ENCODE measurements around the gene POLR2M. TPM values are rescaled to one million over a fixed set of nuclear protein-coding genes. Genes with fewer than 3 reads are reported as not detected.

The POLR2M gene
- total RNA-seq (2014; rRNA removed; shearing (Covaris generic)), result 339 and 530 TPM in 2 replicates
- 205 and 509 TPM in 2 replicates for polyA plus RNA-seq (2015; cell fraction: cytosol; rRNA removed)
- 15.3 and 209 TPM in 2 replicates for polyA plus RNA-seq (2015; cell fraction: nucleus; rRNA removed)

DNA sequence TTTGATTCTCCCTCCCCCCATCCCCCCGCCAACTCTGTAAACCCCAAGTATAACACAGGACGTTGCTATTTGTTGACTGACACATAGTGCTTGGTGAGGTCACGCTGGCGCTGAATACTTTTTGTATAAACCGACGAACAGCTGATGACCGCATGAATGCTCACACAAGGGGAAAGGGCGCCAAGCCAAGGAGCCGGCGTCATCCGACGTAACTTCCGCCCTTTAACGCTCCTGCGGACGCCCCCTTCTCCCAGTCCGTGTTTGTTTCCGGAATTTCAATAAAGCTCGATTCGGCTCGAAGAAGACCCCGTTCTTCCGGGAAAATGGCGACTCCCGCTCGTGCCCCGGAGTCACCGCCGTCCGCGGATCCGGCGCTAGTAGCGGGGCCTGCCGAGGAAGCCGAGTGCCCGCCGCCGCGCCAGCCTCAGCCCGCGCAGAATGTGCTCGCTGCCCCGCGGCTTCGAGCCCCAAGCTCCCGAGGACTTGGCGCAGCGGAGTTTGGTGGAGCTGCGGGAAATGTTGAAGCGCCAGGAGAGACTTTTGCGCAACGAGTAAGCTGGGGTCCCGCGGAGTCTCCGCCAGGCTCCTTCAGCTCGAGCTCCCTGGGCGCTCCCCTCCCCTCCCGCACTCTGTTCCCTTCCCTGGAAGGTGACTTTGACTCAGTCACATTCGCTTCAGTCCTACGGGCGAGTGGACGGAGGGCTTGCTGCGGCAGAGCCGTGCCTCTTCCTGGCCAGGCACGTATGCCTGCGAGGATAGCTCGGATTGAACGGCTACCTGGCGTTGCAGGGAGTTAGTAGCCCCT, at the start of gene POLR2M:
Gene POLR2M (plus strand): TSS at position 310 of the 805 bp plus-strand sequence. CDS start 129 bp downstream, at position 439.
- in situ Hi-C loops (cut with HindIII; ENCODE audit: low pct_unique_long_range_greater_than_20kb, low sequenced_read_pairs), result no loop called here
- DNase-seq (ENCODE audit: low read depth, low spot score), result peak; percentile 97

DNA sequence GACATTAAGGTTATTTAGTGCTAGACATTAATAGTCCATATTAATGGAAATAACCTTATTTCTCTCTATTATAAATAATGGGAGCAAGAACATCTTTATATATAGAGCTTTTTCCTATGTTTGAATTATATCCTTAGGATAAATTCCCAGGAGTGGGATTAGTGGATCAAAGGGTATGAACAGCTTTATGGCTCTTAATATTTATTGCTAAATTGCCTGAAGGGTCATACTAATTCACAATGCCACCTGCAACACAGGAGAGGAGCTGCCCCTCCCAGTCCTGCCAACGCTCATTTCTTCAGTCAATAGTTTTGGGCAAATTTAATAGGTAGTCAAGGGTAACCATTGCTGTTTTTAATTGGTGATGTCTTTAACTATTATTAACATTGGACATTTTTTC, 48.9 kb upstream of the POLR2M start:
- in situ Hi-C loops (cut with HindIII; ENCODE audit: low pct_unique_long_range_greater_than_20kb, low sequenced_read_pairs), result no loop called here
- no peak for DNase-seq (ENCODE audit: low read depth, low spot score)

DNA sequence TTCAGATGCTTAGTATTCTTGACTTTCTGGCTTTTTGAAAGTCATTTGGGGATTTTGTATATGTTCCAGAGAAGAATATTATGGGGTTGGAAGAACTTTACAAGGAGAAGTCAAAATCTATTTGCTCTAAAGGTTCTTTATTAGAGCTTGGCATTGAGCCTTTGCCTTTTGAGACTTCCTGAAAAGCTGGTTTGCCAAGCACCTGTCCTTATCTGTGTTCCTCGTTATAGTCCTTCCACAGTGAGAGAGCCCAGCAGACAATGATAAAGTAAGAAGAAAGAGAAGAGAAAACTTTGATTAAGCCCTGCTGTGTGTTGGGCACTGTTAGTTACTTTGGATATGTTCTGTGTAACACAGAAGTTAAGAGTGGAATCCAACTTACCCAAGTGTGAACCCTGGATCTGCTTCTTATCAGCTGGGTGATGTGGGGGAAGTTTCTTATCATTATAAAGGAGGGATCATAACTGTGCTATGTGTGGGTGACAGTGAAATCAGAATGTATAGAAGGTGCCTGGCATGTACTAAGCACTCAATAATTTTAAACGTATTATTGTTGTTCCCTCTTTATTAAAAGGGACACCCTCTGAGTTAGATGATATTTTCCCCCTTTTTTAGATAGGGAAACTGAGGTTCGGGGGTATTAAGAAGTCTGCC, 44.3 kb upstream of the POLR2M start:
- in situ Hi-C loops (cut with HindIII; ENCODE audit: low pct_unique_long_range_greater_than_20kb, low sequenced_read_pairs), result no loop called here
- no peak for DNase-seq (ENCODE audit: low read depth, low spot score)

DNA sequence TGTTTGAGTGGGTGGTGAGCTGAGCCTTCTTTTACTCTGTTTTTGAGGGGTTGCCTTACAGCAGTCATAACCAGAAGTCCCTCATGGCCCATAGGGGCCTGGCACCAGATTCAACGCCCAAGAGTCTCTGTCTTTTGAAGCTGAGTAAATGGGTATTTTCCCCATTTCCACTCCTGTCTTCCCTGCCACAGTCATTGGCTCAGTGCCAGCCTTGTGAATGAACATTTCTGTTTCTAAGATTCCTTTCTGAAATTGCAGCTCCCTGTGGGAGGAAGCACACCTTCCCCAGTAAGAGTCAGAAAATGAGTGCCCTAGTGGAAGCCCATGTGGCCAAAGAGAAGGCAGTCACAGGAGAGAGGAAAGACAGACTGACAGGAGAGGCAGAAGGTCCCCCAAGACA, 43.7 kb upstream of the POLR2M start:
- in situ Hi-C loops (cut with HindIII; ENCODE audit: low pct_unique_long_range_greater_than_20kb, low sequenced_read_pairs), result no loop called here
- no peak for DNase-seq (ENCODE audit: low read depth, low spot score)

DNA sequence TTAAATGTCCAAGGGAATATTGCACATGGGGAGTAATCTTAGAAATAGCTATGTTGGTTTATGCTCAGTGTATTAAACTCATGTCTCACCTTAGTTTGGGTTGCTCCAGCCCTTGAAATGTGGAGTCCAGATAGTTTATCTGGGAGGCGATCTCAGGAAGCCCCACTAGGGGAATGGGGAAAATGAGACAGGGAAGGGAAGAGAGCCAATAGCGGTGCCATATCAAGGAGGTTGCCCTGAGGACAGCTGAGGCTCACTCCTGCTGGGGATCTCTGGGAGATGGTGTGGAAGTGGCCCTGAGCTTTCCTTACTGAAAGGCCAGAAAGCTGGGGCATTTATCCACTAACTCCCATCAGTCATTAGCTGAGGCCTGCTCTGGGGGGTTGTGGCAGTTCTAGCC, 43.3 kb upstream of the POLR2M start:
- DNase-seq (ENCODE audit: low read depth, low spot score), result no peak
- in situ Hi-C loops (cut with HindIII; ENCODE audit: low pct_unique_long_range_greater_than_20kb, low sequenced_read_pairs), result no loop called here

DNA sequence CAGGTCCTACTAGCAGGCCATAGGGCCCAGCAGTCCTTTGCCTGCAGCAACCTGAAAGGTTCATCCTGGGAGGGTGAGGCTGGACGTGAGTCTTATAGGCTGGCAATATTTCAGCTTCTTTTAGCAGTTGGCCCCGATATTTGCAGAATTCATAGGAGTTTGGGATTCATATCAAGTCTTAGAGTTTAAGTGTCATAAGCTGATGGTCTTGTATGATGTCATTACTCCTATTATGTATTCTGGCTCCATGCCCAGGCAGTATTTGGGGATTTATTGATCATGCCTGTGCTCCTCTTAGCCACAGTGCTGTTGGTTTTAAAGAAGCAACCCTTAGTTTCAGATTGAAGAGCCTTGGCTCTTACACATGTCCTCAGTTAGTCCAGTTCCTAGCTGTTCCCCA, 41.3 kb upstream of the POLR2M start:
- no peak for DNase-seq (ENCODE audit: low read depth, low spot score)
- in situ Hi-C loops (cut with HindIII; ENCODE audit: low pct_unique_long_range_greater_than_20kb, low sequenced_read_pairs), result no loop called here

DNA sequence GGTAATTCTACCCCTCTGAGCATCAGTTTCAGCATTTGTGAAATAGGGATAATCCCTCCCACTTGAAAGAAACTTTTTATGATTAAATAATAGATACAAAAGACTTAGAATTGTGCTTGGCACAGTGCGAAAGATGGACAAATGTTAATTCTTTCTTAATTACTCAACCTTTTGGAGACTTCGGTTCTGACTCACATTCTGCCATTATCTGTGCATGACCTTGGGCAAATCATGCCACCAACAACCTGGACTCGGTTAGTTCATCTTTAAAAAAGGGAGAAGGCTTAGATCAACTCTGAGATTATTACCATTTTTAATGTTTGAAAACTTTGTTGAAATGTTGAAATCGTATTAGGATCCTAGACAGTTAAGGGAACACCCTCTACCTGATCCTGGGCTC, 40.6 kb upstream of the POLR2M start:
- in situ Hi-C loops (cut with HindIII; ENCODE audit: low pct_unique_long_range_greater_than_20kb, low sequenced_read_pairs), result no loop called here
- DNase-seq (ENCODE audit: low read depth, low spot score), result no peak

DNA sequence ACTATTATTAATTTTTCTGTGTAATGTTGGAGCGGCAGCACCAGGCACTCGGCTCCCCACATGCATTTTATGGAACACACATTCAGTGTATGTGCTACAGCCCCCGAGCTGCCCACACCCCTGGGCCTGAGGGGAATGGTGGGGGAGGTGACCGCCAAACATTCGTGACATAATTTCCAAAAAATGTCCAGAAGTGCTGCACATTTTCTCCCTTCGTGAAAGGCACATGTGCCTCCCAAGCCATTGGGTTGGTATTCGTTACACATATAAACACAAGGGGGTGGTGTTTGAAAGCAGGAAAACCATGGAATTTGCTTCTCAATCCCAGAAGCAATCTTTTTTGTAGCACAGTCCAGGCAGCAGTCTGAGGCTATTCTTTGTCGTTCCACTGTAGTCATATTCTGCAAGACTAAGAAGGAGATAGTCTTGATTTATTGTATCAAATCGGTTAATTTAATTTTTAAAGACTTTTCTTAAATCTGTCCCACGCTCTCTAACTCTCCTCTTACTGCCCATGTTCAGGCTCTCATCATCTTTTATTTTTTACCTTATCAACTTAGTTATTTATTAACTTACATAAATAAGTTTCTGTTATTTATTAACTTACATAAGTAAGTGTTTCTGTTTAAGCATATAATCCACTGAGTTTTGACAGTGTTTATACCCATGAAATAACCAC, 39.2 kb upstream of the POLR2M start:
- in situ Hi-C loops (cut with HindIII; ENCODE audit: low pct_unique_long_range_greater_than_20kb, low sequenced_read_pairs), result no loop called here
- DNase-seq (ENCODE audit: low read depth, low spot score), result peak; percentile 65

DNA sequence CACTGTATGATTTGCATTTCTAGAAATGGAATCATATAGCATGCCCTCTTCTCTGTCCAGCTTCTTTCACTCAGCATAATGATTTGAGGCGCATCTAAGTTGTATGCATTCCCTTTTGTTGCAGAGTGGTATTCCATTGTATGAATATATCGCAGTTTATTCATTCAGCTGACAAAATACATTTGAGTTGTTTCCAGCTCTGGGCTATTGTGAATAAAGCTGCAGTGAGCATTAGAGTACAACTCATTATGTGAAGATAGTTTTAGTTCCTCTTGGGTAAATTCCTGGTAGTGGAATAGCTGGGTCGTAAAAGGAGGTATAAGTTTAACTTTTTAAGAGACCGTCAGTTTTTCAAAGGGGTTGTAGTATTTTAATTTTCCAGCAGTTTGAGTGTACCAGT, 38.5 kb upstream of the POLR2M start:
- in situ Hi-C loops (cut with HindIII; ENCODE audit: low pct_unique_long_range_greater_than_20kb, low sequenced_read_pairs), result no loop called here
- DNase-seq (ENCODE audit: low read depth, low spot score), result no peak

DNA sequence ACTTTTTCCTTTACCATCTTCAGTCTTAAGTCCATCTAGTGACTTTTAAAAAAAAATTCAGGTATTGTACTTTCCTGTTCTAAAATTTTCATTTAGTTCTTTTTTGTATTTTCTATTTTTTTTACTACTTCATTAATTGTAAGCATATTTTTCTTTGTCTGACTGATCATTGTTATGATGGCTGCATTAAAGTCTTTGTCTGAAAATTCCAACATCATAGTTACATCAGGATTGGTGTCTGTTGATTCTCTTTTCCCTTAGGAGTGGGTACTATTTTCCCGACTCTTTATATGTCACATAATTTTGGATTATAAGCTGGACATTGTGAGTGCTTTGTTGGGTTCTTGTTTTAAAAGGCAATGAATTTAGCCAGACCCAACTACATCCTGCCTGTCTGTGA, 34.9 kb upstream of the POLR2M start:
- no peak for DNase-seq (ENCODE audit: low read depth, low spot score)
- in situ Hi-C loops (cut with HindIII; ENCODE audit: low pct_unique_long_range_greater_than_20kb, low sequenced_read_pairs), result no loop called here

DNA sequence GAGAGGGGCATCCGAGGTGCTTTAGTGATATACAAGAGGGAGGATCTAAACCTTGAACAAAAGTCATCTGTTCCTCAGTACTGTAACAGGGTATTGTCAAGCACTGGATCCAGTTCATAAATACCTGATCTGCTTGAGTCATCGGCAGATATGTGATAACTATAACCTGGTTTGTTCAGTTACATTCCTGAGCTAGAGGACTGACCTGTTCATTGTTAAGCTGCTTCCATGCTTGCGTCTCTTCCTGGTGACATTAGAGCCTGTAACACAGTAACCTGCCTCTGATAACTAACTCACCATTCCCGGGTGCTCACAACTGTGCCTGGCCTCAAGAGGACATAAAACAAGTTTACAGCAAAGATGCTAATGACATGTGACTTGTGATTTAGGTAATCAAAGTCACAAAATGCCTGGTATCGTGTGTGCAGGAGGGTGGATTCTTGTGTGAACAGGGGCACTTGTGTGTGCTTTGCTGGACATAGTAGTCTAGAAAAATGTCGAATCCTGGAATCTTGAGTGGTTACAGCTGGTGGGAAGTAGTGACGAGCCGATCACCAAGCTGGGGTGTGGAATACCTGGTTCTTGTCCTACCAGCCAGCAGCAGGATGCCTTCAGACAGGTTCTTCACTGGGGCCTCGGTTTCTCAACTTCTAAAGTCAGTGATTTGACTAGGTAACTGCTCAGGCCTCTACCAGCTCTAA, 30.9 kb upstream of the POLR2M start:
- no peak for DNase-seq (ENCODE audit: low read depth, low spot score)
- in situ Hi-C loops (cut with HindIII; ENCODE audit: low pct_unique_long_range_greater_than_20kb, low sequenced_read_pairs), result no loop called here

DNA sequence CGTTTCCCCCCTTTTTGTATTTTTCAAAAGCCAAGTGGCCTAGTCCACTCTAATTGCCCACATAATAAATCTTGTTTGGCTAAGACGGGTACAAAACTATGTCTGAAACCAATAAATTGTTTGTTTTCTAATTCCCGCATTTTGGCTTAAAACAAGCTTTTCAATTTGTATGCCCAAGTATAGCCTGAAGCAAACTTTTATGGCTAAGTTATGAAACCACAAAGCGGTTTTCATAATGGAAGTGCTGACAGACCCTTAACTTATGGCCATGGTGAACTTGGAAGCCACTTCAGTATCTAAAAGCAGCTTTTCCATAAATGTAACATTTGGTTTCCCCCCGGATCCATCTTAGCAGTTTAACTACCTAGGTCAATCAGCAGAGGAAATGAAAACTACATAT, 29.9 kb upstream of the POLR2M start:
- in situ Hi-C loops (cut with HindIII; ENCODE audit: low pct_unique_long_range_greater_than_20kb, low sequenced_read_pairs), result no loop called here
- DNase-seq (ENCODE audit: low read depth, low spot score), result peak; percentile 25

DNA sequence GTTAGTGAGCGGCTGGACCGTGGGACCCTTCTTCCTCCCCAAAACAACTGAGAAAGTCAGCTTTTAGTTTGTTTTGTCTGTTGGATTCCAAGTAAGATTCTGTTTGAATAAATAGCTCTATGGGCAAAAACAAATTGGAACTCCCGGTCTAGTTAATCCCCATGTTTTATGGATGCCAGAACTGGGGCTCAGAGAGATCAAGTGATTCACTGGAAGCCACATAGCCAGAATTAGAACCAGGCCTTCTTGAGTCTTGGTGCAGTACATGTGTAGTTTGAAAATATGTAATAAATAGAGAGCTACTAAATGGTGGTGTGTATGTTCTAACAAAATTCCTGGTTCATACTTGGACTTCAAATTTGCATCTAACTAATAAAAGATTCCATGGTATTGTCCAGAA, 29.3 kb upstream of the POLR2M start:
- no peak for DNase-seq (ENCODE audit: low read depth, low spot score)
- in situ Hi-C loops (cut with HindIII; ENCODE audit: low pct_unique_long_range_greater_than_20kb, low sequenced_read_pairs), result no loop called here

DNA sequence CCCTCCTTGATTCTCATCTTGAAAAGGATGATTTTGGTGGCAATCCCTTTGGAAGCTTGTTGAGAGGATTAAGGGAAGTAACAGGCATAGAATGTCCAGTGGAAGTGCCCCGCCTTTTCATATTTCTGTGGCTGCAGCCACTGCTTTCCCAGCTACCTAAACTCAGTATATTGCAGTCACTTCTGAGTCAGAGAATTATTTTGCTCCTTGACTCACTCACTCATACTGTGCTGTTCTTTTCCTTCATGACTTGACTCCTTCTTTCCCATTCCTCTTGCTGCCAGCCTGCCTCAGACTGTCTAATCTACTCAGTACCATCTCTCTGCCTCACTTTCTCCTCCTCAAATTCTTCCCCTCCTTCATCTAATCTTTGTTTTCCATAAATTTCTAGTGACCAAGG, 26.5 kb upstream of the POLR2M start:
- in situ Hi-C loops (cut with HindIII; ENCODE audit: low pct_unique_long_range_greater_than_20kb, low sequenced_read_pairs), result no loop called here

DNA sequence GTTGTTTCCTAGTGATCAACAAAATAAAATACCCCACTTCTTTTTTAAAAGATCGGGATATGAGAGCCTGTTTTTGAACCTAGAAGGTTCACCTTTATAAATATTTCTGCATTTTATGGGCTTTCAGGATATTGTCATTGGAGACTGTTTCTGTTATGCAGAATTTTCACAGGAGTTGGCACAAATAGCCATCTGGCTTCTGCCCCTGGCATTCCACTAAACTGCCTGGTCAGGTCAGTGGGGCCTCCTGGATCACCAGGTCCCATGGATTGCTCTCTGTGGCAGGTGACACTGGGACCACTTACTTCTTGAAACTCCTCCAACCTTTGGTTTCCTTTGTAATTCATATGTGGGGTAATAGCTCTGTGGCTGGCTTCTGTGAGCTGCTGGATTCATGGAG, 25.5 kb upstream of the POLR2M start:
- in situ Hi-C loops (cut with HindIII; ENCODE audit: low pct_unique_long_range_greater_than_20kb, low sequenced_read_pairs), result no loop called here

More for the DNA sequence above, 26.5 kb upstream of the POLR2M start:
- DNase-seq (ENCODE audit: low read depth, low spot score), result no peak

DNA sequence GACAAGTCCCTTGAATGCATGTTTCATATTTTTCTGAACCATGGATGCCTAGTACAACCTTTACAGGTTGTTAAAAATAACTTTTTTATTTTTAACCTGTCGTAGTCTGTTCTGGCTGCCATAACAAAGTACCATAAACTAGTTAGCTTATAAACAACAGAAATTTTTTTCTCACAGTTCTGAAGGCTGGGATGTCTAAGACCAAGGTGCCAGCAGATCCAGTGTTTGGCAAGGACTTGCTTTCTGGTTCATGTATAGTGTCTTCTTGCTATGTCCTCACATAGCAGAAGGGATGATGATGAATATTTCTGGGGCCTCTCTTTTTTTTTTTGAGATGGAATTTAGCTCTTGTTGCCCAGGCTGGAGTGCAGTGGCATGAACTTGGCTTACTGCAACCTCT, 23.0 kb upstream of the POLR2M start:
- in situ Hi-C loops (cut with HindIII; ENCODE audit: low pct_unique_long_range_greater_than_20kb, low sequenced_read_pairs), result no loop called here
- DNase-seq (ENCODE audit: low read depth, low spot score), result no peak

More for the DNA sequence above, 25.5 kb upstream of the POLR2M start:
- no peak for DNase-seq (ENCODE audit: low read depth, low spot score)

DNA sequence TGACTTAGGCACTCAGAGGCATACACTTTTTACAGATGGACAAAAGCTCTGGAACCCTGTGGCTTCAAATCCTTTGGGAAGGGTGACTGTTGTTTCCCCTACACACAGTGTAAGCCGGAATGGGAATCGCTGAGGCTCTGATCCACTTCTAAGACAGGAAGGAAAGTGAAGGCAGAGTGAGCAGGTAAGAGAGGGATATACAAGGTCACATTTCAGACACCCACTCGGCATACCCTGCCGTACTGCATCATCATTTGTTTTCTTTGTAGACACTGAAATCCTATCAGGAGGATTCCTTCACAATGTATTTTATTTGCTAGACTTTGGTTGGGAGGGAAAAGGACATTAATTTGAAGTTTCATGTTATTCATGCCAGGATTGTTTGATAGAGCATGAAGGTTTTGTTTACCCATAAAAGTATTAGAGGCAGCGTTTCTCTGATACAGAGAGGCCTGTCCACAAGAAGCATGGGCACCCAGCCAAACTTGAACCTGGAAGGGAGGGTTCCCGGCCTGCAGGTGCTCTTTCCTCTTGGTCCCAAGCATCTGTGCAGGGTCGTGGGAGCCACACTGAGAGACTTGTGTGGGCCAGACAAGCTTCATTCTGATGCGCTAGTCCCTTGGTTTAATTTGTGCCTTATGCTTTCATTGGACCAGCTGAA, 21.9 kb upstream of the POLR2M start:
- in situ Hi-C loops (cut with HindIII; ENCODE audit: low pct_unique_long_range_greater_than_20kb, low sequenced_read_pairs), result no loop called here
- DNase-seq (ENCODE audit: low read depth, low spot score), result no peak

Data from SK-MEL-5 (cell line).